Fibroblast of villous mesenchyme (primary cell): Measurements from ENCODE around the gene SIDT2. TPM values are rescaled to one million over a fixed set of nuclear protein-coding genes. Genes with fewer than 3 reads are reported as not detected.

ENCODE experiments used
- DNase-seq: peaks from one replicate; pipeline ENCODE4 v3.0.0-alpha.2; 2010; ENCODE audit warnings: low read depth
- H3K4me3 ChIP-seq: 2 replicates; pipeline ENCODE4 v1.5.1; 2011; ENCODE audit warnings: low read depth, mild to moderate bottlenecking, low read length
- CTCF ChIP-seq: IDR thresholded peaks from 2 replicates; pipeline ENCODE4 v1.5.1; 2012; ENCODE audit warnings: low read depth, mild to moderate bottlenecking, low read length; ENCODE audit not compliant: insufficient read depth
- total RNA-seq: library from RNA; depleted of rRNA; stranded (reverse); fragments of >200 nt; gene quantifications from 2 replicates; pipeline ENCODE4 v1.2.3, GENCODE V29; 2012

The SIDT2 gene
- total RNA-seq, 1 donor: 24.2 TPM

DNA sequence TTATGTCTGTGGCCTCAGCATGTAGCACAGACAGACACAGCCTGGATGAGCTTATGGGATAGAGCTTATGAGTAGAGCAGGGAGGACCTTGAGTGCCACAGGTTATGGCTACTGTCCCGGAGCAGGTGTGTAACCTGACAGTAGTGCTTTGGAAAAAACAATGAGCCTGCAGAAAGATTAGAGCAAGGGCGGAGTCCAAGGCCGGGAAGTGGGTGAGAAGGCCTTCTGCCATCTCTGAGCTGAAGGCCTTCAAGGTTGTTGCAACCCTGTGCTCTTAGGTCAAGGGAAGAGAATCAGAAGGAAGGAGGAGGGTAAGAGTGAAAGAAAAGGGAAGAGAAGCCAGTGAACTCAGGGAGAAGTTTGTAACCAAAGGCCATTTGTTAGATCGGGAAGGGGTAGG, 16.7 kb downstream of the SIDT2 start:
- H3K4me3 ChIP-seq: no peak overlapping the region
- no peak for DNase-seq
- TF ChIP-seq CTCF: no peak

- H3K4me3 ChIP-seq: no peak overlapping the region
- TF ChIP-seq CTCF: no peak
- no peak for DNase-seq
Measured at GRCh38 chr11:117195761-117196160, 17.2 kb downstream of the SIDT2 start.

- TF ChIP-seq CTCF: no peak
- no peak overlapping the region for H3K4me3 ChIP-seq
- no peak for DNase-seq
Measured at GRCh38 chr11:117197006-117197405, 18.5 kb downstream of the SIDT2 start.

DNA sequence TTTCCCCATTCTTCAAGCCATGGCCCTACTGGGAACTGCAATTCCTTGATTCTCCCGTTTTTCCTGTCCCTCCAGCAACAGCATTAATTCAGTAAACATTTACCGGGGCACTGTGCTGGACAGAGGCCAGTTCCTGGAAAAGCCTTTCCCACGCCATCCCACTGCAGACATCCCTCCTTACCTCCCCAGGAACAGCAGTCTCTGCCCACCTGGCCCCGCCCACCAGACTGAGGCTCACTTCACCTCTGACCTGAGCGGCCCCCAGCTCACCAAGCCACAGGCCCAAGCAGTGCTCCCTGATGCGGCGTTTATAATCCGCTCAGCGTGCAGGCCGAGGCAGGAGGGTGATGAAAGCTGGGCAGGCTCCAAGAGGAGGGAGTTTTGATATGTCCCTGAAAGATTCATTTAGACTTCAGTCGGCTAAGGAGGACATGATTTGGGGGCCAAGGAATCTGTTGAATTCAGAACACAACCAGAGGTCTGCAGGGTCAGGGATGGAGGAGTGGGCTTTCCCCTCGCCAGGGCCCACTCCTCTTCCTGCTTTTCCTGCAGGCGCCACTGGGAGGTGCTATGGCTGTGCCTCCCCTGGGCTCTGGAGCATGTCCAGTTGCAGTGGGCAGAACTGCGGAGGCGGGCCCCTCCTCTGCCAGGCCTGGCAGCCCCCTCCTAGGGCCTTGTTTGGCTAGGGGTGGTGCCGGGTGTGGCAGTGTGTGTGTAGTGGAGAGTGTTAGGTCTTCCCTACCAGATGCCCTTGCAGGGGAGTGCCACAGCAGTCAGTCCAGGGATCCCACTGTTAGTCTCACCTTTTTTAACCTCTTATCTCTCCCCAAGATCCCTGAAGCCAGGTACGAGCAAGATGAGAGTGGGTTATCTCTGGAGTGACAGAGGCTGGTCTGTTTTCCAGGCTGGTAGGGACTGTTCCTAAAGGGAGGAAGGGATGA, 19.2 kb downstream of the SIDT2 start:
- no peak overlapping the region for H3K4me3 ChIP-seq
- DNase-seq: no peak
- peak; percentile 73 for TF ChIP-seq CTCF

GRCh38 chr11:117198613-117199012, 20.1 kb downstream of the SIDT2 start:
- TF ChIP-seq CTCF: no peak
- no peak for DNase-seq
- H3K4me3 ChIP-seq: peak overlapping the region; percentile 66

- peak within 1 kb of the TSS; percentile 66 for H3K4me3 ChIP-seq
- peak; percentile 93 for DNase-seq
- no peak for TF ChIP-seq CTCF
Measured at GRCh38 chr11:117199053-117199915, 20.7 kb downstream of the SIDT2 start, which contains the start of gene TAGLN. TAGLN (plus strand) TSS chr11:117199370; CDS start chr11:117203014, 3,644 bp downstream.
